ENCODE measurements around the gene GHR.

Gene GHR

GRCh38 chr5:42583322-42583721 lies 160.1 kb downstream of the GHR start:
- no peaks in the 10 kb centered on the region for H3K9me3 ChIP-seq (ENCODE audit: low read length)
- H3K4me3 ChIP-seq (ENCODE audit: low read depth, low read length, poor library complexity, severe bottlenecking), result no peak overlapping the region
- peaks cover 7% of the 10 kb centered on the region for H3K4me1 ChIP-seq (ENCODE audit: insufficient read depth, low read length, severe bottlenecking)
- H3K9me2 ChIP-seq (ENCODE audit: low read depth, low read length), result no peaks in the 10 kb centered on the region
- TF ChIP-seq EZH2 (IDR thresholded peaks at IDR 0.05; ENCODE audit: borderline replicate concordance, low read length) (no peak), CTCF (IDR thresholded peaks at IDR 0.05; ENCODE audit: low read length) (peak; percentile 84)
- H3K9ac ChIP-seq (ENCODE audit: low read length), result no peak overlapping the region
- no peaks in the 10 kb centered on the region for H3K27me3 ChIP-seq (ENCODE audit: insufficient read depth, low read length)
- H3K27ac ChIP-seq (ENCODE audit: low read depth, low read length, poor library complexity, severe bottlenecking), result no peak overlapping the region
- no peaks in the 10 kb centered on the region for H3F3A ChIP-seq (ENCODE audit: insufficient read depth, low read length)
- no peaks in the 10 kb centered on the region for H4K20me1 ChIP-seq (ENCODE audit: insufficient read depth, low read length)
- H3K36me3 ChIP-seq (ENCODE audit: insufficient read depth, low read length), result no peaks in the 10 kb centered on the region
- H2AFZ ChIP-seq (ENCODE audit: low read length), result no peak overlapping the region
- H3K4me2 ChIP-seq (ENCODE audit: low read length), result no peak overlapping the region
- H3K79me2 ChIP-seq (ENCODE audit: insufficient read depth, low read length), result no peaks in the 10 kb centered on the region

GRCh38 chr5:42586625-42587024 lies 163.4 kb downstream of the GHR start:
- Histone ChIP-seq H3K79me2 (ENCODE audit: insufficient read depth, low read length) (no peaks in the 10 kb centered on the region), H3K4me3 (ENCODE audit: low read depth, low read length, poor library complexity, severe bottlenecking) (no peak overlapping the region), H3K36me3 (ENCODE audit: insufficient read depth, low read length) (no peaks in the 10 kb centered on the region), H3K9ac (ENCODE audit: low read length) (no peak overlapping the region), H3K27me3 (ENCODE audit: insufficient read depth, low read length) (no peaks in the 10 kb centered on the region), H3K9me2 (ENCODE audit: low read depth, low read length) (no peaks in the 10 kb centered on the region), H3K27ac (ENCODE audit: low read depth, low read length, poor library complexity, severe bottlenecking) (no peak overlapping the region), H3K4me1 (ENCODE audit: insufficient read depth, low read length, severe bottlenecking) (peaks cover 20% of the 10 kb centered on the region), H3K4me2 (ENCODE audit: low read length) (no peak overlapping the region), H3K9me3 (ENCODE audit: low read length) (no peaks in the 10 kb centered on the region), H4K20me1 (ENCODE audit: insufficient read depth, low read length) (no peaks in the 10 kb centered on the region), H3F3A (ENCODE audit: insufficient read depth, low read length) (no peaks in the 10 kb centered on the region), H2AFZ (ENCODE audit: low read length) (no peak overlapping the region)
- TF ChIP-seq EZH2 (IDR thresholded peaks at IDR 0.05; ENCODE audit: borderline replicate concordance, low read length) (no peak), CTCF (IDR thresholded peaks at IDR 0.05; ENCODE audit: low read length) (no peak)

- H4K20me1 ChIP-seq (ENCODE audit: insufficient read depth, low read length), result no peaks in the 10 kb centered on the region
- H3K27ac ChIP-seq (ENCODE audit: low read depth, low read length, poor library complexity, severe bottlenecking), result no peak overlapping the region
- H3K4me1 ChIP-seq (ENCODE audit: insufficient read depth, low read length, severe bottlenecking), result peaks cover 20% of the 10 kb centered on the region
- H3K9me2 ChIP-seq (ENCODE audit: low read depth, low read length), result no peaks in the 10 kb centered on the region
- H2AFZ ChIP-seq (ENCODE audit: low read length), result no peak overlapping the region
- H3K4me3 ChIP-seq (ENCODE audit: low read depth, low read length, poor library complexity, severe bottlenecking), result no peak overlapping the region
- H3F3A ChIP-seq (ENCODE audit: insufficient read depth, low read length), result no peaks in the 10 kb centered on the region
- no peak overlapping the region for H3K4me2 ChIP-seq (ENCODE audit: low read length)
- H3K9ac ChIP-seq (ENCODE audit: low read length), result no peak overlapping the region
- no peaks in the 10 kb centered on the region for H3K27me3 ChIP-seq (ENCODE audit: insufficient read depth, low read length)
- TF ChIP-seq CTCF (IDR thresholded peaks at IDR 0.05; ENCODE audit: low read length) (no peak), EZH2 (IDR thresholded peaks at IDR 0.05; ENCODE audit: borderline replicate concordance, low read length) (no peak)
- no peaks in the 10 kb centered on the region for H3K79me2 ChIP-seq (ENCODE audit: insufficient read depth, low read length)
- no peaks in the 10 kb centered on the region for H3K36me3 ChIP-seq (ENCODE audit: insufficient read depth, low read length)
- no peaks in the 10 kb centered on the region for H3K9me3 ChIP-seq (ENCODE audit: low read length)
Observed at GRCh38 chr5:42587096-42587723, 164.0 kb downstream of the GHR start.
